Body of pancreas (tissue), 4 donors: ENCODE results near the gene ZAP70.

ENCODE experiments used
- POLR2A ChIP-seq, 3 donors: fragments of 450-650 bp; IDR thresholded peaks; one replicate each; pipeline ENCODE4 v1.6.1; 2016; ENCODE audit warnings: antibody characterized with exemption in 3 of 3, mild to moderate bottlenecking in 2 of 3
- TF ChIP-seq, protein P1 (sequence below), 7 experiments: fragments of 450-650 bp in 4 of 7; fragments of 200-600 bp in 3 of 7; sonication (generic) in 3 of 7; IDR thresholded peaks; one replicate each; pipeline ENCODE4 v1.5.1; 2016 to 2019; ENCODE audit warnings: antibody characterized with exemption in 7 of 7

DNA sequence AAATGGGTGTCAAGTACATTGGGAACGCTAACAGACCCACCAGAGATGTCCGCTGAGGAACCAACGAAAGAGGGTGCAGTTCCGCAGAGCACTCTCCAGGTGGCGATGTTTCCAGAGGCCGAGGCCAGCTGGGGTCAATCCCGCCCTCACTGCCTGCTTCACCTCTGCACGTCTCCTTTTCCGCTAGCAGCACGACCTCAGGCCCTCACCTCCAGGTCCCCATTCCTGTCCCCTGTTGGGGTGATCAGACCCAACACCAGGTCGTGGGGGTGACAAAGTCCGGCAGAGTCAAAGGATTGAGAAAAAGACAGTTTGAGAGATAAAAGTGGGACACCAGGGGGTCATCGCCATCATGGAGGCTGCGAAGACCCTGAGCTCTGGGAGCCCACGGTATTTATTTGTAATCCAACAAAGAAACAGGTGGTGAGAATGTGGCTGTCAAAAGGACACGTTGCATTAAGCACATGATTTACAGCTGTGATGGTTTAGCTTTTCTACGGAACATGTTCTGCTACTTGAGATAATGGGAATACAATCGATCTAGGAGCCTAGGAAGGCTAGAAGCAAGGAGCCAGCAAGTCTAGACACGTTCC is 27.3 kb downstream of the ZAP70 start:
- TF ChIP-seq, protein P1, sequence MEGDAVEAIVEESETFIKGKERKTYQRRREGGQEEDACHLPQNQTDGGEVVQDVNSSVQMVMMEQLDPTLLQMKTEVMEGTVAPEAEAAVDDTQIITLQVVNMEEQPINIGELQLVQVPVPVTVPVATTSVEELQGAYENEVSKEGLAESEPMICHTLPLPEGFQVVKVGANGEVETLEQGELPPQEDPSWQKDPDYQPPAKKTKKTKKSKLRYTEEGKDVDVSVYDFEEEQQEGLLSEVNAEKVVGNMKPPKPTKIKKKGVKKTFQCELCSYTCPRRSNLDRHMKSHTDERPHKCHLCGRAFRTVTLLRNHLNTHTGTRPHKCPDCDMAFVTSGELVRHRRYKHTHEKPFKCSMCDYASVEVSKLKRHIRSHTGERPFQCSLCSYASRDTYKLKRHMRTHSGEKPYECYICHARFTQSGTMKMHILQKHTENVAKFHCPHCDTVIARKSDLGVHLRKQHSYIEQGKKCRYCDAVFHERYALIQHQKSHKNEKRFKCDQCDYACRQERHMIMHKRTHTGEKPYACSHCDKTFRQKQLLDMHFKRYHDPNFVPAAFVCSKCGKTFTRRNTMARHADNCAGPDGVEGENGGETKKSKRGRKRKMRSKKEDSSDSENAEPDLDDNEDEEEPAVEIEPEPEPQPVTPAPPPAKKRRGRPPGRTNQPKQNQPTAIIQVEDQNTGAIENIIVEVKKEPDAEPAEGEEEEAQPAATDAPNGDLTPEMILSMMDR (IDR thresholded peaks at IDR 0.05): peak; percentile 63 to 80 (median 74)
- TF ChIP-seq POLR2A (IDR thresholded peaks at IDR 0.05): no peak
